HG02642 (cell line): Measurements from ENCODE around the gene L3MBTL4.

ENCODE experiments used
- ATAC-seq: cut with Tn5 transposase; IDR thresholded peaks from one replicate; pipeline ENCODE4 v1.9.1; 2021; ENCODE audit warnings: mild to moderate bottlenecking; ENCODE audit not compliant: unreplicated experiment, poor library complexity

Gene L3MBTL4

GRCh38 chr18:6367208-6367607 is 47.5 kb downstream of the L3MBTL4 start:
- ATAC-seq: no peak

DNA sequence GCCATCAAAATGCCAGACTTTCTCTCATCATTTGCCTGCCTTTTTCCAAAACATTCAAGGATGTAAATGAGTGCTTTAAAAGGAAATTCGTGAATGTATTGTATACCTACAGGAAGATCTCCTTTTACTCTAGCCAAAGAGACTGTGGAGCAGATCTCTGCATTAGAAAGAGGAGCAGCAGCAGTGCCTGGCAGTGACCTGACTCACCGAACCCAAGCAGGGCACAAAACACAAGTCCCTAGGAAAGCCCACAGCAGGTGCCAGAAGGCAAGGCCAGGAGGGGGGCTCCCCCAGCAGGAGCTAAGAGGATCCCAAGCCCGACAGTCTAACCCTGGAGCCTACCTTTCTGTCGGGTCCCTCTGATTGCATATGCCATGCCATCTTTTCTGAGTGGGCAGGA is 47.9 kb downstream of the L3MBTL4 start:
- no peak for ATAC-seq

DNA sequence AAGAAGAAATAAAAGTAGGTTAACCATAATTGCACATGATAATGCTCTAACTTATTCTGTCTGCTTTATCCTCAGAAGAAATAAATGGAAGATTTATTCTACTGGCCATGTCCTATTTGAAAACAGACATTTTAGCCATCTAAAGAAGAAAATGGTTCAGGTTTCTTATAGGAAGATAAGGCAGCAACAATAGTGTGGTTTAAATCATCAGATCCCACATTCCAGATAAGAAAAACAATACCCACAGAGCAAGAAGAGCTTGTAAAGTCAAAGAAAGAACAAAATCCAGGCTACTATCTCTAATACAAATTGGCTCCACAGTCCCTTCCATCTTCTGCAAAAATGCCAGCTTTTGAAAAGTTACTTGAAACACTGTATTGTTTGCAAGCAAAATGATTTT is 49.3 kb downstream of the L3MBTL4 start:
- no peak for ATAC-seq

DNA sequence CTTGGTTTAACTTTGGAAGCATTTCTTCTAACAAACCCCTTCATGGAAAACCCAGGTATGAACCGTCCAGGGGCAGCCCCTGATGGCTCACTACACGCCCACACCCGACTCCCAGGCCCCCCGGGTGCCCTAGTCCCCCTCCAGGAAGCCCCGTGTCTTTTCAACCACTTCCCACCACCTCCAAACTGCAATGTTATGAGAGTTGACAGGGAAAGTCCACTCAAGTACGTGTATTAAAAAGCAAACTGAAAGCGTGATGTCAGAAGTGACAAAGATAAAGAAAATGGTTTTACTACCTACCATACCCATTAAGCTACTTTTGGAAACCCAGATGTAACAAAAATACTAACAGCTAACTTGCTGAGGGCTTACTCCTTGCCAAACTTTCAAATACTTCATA is 51.5 kb downstream of the L3MBTL4 start:
- ATAC-seq: peak; percentile 70

GRCh38 chr18:6362559-6363129 is 52.1 kb downstream of the L3MBTL4 start:
- ATAC-seq: no peak

DNA sequence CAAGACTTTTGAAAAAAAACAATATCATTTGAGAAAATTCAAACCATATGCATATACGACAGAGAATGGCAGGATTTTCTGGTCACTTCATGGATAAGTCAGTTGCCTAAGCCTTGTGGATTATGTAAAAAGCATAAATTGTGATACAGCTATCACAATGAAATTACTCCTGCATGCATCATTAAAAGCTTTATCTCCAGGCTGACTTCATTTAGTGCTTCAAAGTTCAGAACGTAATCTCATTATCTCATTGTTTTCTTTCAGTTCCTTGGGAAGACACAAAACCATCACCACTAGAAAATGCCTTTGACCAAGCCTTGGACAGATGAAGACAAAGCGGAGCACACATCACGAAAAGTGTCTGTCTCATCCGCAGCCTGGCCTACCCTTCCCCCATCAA is 57.0 kb downstream of the L3MBTL4 start:
- ATAC-seq: no peak

GRCh38 chr18:6355789-6356589 is 58.7 kb downstream of the L3MBTL4 start:
- ATAC-seq: no peak

- no peak for ATAC-seq
Measured at GRCh38 chr18:6352275-6352674, 62.4 kb downstream of the L3MBTL4 start.

GRCh38 chr18:6342990-6343389 is 71.7 kb downstream of the L3MBTL4 start:
- ATAC-seq: no peak

DNA sequence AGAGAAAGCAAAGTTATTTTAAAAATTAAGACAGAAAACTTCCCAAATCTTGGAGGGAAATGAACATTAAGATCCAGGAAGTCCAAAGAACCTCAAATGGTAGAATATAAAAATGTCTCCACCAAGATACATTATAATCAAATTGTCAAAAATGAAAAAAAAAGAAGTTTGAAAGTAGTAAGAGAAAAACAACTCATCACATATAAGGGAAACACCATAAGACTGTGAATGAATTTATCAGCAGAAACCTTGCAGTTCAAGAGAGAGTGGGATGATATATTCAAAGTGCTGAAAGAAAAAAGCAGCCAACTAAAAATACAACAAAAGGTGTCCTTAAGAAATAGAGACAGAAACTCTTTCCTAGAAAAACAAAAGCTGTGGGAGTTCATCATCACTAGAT is 73.0 kb downstream of the L3MBTL4 start:
- no peak for ATAC-seq

- ATAC-seq: no peak
Measured at GRCh38 chr18:6341303-6341702, 73.4 kb downstream of the L3MBTL4 start.

DNA sequence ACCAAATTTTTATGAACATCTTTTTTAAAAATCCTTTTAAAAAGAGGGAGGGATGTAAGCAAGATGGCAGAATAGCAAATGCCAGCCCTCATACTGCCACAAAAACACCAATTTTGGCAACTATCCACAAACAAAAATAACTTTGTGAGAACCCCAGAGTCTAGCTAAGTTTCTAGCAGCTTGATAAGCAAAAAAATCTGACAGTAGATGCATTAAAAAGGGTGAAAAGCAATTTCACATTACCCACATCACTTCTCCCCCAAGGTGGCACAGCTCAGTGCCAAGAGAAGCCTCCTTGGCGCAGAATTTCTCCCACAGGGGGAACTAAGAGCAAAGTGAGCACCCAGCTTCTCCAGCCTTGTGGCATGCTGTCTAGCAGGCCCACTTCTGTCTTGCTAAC is 74.6 kb downstream of the L3MBTL4 start:
- no peak for ATAC-seq

DNA sequence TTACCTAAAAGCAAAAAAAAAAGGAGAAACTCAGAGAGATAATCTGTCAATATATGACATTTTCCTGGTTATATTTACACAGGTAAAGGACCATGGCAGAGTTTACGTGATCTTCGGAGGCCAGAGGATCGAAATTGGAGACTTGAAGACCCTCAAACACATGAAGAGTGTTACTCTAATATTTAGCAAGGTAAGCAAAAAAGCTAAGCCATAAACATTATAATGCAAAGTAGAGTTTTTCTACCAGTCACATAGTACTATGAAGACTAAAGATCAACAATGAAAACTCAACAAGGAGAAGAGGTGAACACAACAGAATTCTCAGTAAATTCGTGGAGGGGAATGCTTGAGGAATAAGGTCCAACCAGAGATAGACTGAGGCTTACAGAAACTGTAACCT is 78.5 kb downstream of the L3MBTL4 start:
- no peak for ATAC-seq

DNA sequence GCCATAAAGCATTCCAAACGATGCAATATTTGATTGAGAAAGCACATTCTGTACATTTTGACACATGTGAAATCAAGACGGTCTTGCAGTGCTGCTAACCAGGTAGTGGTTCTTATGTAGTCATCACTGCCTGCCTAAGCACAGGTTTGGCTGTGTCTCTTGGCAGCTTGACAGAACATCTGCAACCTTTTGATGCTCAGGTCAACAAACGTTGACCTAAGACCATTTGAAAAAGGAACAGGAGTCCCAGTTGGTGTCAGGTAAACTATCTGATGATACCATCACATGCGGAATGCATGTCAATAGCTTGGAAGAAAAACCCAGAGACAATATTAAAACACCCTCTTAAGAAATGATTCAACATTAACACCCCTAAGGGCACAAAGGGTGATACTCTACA is 80.7 kb downstream of the L3MBTL4 start:
- ATAC-seq: no peak

DNA sequence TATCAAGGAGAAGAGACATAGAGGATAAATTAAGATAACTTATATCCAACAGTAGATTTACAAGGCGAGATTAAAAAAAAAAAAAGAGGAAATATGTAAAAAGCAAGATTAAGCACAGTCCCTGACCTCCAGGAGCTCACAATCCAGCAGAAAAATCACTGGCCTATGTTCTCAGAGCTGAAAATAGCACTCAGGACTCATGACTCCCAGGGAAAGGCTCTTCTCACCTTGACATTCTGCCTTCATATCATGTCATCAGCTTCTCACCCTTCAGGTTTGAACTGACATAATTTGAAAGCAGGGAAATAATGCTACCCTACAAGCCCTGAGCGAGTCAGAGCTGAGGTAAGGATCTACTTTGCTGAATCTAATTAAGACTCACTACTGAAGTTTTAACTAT is 82.8 kb downstream of the L3MBTL4 start:
- no peak for ATAC-seq

GRCh38 chr18:6330786-6331185 is 83.9 kb downstream of the L3MBTL4 start:
- ATAC-seq: no peak

GRCh38 chr18:6328621-6329010 is 86.1 kb downstream of the L3MBTL4 start:
- no peak for ATAC-seq

DNA sequence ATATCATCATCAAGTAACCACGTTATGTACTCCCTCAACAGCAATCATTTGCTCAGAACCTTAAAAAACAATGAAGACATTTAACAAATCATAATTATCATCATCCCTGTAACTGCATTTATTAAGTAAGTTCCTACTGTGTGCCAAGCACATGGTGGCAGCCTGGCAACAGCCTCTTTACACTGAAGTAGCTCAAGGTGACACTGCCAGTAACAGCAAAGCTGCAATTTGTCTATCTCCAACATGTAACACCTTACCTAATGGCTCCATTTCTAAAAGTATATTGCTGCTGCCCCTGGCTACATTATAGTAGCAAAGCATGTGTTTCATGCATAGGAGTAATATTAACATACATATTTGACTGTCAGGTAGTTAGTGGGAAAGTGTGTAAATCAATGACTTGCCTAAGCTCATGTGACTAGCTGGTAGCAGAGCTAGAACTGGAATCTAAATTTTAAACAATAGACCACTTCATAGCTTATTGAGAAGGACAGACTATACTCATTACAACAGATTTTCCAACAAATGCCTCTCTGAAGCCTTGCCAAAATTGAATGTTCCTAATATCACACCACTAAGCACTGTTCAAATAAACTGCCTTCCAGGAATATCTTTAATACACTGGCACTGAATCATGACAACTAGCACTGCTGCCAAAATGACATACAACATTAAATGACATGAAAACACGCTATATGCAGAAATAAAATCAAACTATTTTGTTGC is 86.7 kb downstream of the L3MBTL4 start:
- no peak for ATAC-seq

GRCh38 chr18:6327485-6327884 is 87.2 kb downstream of the L3MBTL4 start:
- no peak for ATAC-seq

GRCh38 chr18:6326566-6326965 is 88.1 kb downstream of the L3MBTL4 start:
- ATAC-seq: no peak

GRCh38 chr18:6323319-6323889 is 91.3 kb downstream of the L3MBTL4 start:
- no peak for ATAC-seq
